Gastrocnemius medialis (tissue), 4 donors: ENCODE data around the gene ATG7. TPM values are rescaled to one million over a fixed set of nuclear protein-coding genes. Genes with fewer than 3 reads are reported as not detected.

ENCODE experiments used
- ATAC-seq, 2 donors: fragments of 150-250 bp; one replicate each; pipeline ENCODE4 v1.9.1; 2016
- DNase-seq, 2 donors: peaks; one replicate each; pipeline ENCODE4 v3.0.0-alpha.2; 2019
- H3K27ac ChIP-seq, 4 donors: fragments of 200-600 bp; sonication (generic); 1 replicate in 1 of 4; 2 replicates in 3 of 4; pipeline ENCODE4 v1.5.1; 2016 to 2018; ENCODE audit warnings: mild to moderate bottlenecking in 2 of 4, moderate library complexity in 1 of 4
- H3K27me3 ChIP-seq, 3 donors: fragments of 200-600 bp; sonication (generic) in 2 of 3; 1 replicate in 1 of 3; 2 replicates in 2 of 3; pipeline versions ENCODE4 v1.5.1 to v1.6.0; 2016 to 2019; ENCODE audit warnings: mild to moderate bottlenecking in 1 of 3, moderate library complexity in 1 of 3
- H3K36me3 ChIP-seq, 2 donors: fragments of 200-600 bp; sonication (generic) in 1 of 2; one replicate each; pipeline ENCODE4 v1.5.1; 2017 to 2018
- H3K4me1 ChIP-seq, 2 donors: fragments of 200-600 bp; sonication (generic) in 1 of 2; one replicate each; pipeline ENCODE4 v1.5.1; 2016 to 2017; ENCODE audit warnings: mild to moderate bottlenecking in 2 of 2
- H3K4me3 ChIP-seq, 4 donors: fragments of 200-600 bp; sonication (generic) in 3 of 4; 1 replicate in 1 of 4; 2 replicates in 3 of 4; pipeline ENCODE4 v1.5.1; 2016 to 2019; ENCODE audit warnings: mild to moderate bottlenecking in 2 of 4
- H3K9me3 ChIP-seq, 3 donors: fragments of 200-600 bp; sonication (generic) in 2 of 3; 1 replicate in 1 of 3; 2 replicates in 2 of 3; pipeline ENCODE4 v1.5.1; 2016 to 2019
- POLR2A ChIP-seq, 2 donors: fragments of 450-650 bp; IDR thresholded peaks; one replicate each; pipeline ENCODE4 v1.6.1; 2017; ENCODE audit warnings: antibody characterized with exemption in 2 of 2, mild to moderate bottlenecking in 2 of 2, moderate library complexity in 2 of 2
- in situ Hi-C, 4 donors: fragments of 200-750 bp; cut with MboI; loops; one replicate each; pipeline versions ENCODE4 v1.15.0 to v1.8.0; 2017; ENCODE audit warnings: low sequenced_read_pairs in 4 of 4
- intact Hi-C: fragments of 100-400 bp; cut with DNase I; formaldehyde crosslinking; loops from one replicate; pipeline ENCODE4 v1.15.1; 2023; ENCODE audit warnings: low total_unique reads
- total RNA-seq, 4 donors: library from RNA; depleted of rRNA; stranded (reverse); fragments of >200 nt; gene quantifications; one replicate each; pipeline versions ENCODE4 v1.1.0 to v1.2.3, GENCODE V29; 2016
- TF ChIP-seq, protein P1 (sequence below), 5 experiments: fragments of 450-650 bp in 3 of 5; fragments of 200-600 bp in 2 of 5; sonication (generic) in 2 of 5; IDR thresholded peaks in 4 of 5; conservative IDR thresholded peaks in 1 of 5; 1 replicate in 4 of 5; 2 replicates in 1 of 5; pipeline ENCODE4 v1.5.1; 2016 to 2019; ENCODE audit warnings: antibody characterized with exemption in 5 of 5, mild to moderate bottlenecking in 3 of 5, moderate library complexity in 3 of 5

ATG7 gene
- total RNA-seq, 4 donors from 2014 or later = 13.5 to 29.2 (median 15.0) TPM

DNA sequence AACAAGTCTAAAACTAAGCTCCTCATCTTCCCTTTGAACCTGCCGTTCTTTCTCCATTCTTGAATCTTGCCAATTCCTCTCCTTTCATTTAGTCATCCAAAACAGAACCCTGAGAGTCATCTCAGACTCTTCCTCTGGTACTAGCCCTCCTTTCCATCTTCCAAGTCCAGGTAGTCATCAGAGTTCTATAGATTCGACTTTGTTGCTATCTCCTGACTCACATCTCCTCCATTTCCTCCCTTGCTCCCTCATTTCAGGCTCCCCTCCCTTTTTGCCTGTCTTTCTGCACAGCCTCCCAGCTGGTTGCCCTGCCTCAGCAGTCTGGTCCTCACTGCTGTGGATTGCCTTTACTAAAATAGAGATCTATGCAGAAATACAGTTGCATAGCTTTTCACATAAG, 4.7 kb downstream of the ATG7 start:
- Histone ChIP-seq H3K4me1 (peaks cover 13 to 18% of the 10 kb centered on the region in 2 donors), H3K4me3 (no peak overlapping the region), H3K36me3 (no peaks in the 10 kb centered on the region), H3K27ac (no peak overlapping the region), H3K27me3 (no peaks in the 10 kb centered on the region), H3K9me3 (no peaks in the 10 kb centered on the region)
- in situ Hi-C loops (no loop called here), intact Hi-C loops (loop anchor here (10.0 kb wide), 1 partner anchor 92 kb away; no protein-coding TSS in a partner anchor)
- DNase-seq (no peak), ATAC-seq (no peak)
- TF ChIP-seq POLR2A (IDR thresholded peaks at IDR 0.05) = no peak
- TF ChIP-seq, protein P1, sequence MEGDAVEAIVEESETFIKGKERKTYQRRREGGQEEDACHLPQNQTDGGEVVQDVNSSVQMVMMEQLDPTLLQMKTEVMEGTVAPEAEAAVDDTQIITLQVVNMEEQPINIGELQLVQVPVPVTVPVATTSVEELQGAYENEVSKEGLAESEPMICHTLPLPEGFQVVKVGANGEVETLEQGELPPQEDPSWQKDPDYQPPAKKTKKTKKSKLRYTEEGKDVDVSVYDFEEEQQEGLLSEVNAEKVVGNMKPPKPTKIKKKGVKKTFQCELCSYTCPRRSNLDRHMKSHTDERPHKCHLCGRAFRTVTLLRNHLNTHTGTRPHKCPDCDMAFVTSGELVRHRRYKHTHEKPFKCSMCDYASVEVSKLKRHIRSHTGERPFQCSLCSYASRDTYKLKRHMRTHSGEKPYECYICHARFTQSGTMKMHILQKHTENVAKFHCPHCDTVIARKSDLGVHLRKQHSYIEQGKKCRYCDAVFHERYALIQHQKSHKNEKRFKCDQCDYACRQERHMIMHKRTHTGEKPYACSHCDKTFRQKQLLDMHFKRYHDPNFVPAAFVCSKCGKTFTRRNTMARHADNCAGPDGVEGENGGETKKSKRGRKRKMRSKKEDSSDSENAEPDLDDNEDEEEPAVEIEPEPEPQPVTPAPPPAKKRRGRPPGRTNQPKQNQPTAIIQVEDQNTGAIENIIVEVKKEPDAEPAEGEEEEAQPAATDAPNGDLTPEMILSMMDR (IDR thresholded peaks at IDR 0.05 in 4 of 5, conservative IDR thresholded peaks at IDR 0.05 in 1 of 5) = no peak

- Histone ChIP-seq H3K36me3 (no peaks in the 10 kb centered on the region), H3K27me3 (no peaks in the 10 kb centered on the region), H3K9me3 (no peaks in the 10 kb centered on the region), H3K27ac (peak overlapping the region; percentile 72 to 81 (median 76)), H3K4me3 (no peak overlapping the region), H3K4me1 (peaks cover 34% of the 10 kb centered on the region in 2 donors)
- in situ Hi-C loops (no loop called here), intact Hi-C loops (no loop called here)
- peak; percentile 95 to 97 for ATAC-seq
- DNase-seq = peak; percentile 47 to 78
- TF ChIP-seq, protein P1 (IDR thresholded peaks at IDR 0.05 in 4 of 5, conservative IDR thresholded peaks at IDR 0.05 in 1 of 5) = no peak
- TF ChIP-seq POLR2A (IDR thresholded peaks at IDR 0.05) = no peak
Observed at GRCh38 chr3:11282250-11283138, 10.3 kb downstream of the ATG7 start.

- Histone ChIP-seq H3K4me1 (peaks cover 40% of the 10 kb centered on the region in 2 donors), H3K4me3 (no peak overlapping the region), H3K36me3 (no peaks in the 10 kb centered on the region)
Observed at GRCh38 chr3:11283139-11283475, 10.9 kb downstream of the ATG7 start.

DNA sequence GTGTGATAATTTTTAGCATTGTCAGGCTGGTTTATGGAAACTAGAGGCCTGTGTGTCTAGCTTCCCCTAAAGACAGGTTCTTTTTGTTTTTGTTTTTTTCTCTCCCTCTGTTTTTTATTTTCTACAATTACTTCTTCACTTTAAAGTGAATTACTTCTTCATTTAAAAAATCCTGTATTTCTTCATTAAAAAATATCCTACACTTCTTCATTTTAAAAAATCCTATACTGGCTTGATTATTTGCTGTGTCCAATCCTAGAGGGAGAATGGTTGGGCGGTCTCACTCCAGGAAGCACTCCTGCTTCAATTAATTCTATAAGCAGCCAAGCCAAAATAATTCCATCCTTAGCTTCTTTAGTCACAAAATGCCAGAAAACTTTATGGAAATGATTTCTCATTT, 11.8 kb downstream of the ATG7 start:
- DNase-seq (no peak), ATAC-seq (no peak)
- Histone ChIP-seq H3K4me3 (no peak overlapping the region), H3K9me3 (no peaks in the 10 kb centered on the region), H3K36me3 (no peaks in the 10 kb centered on the region), H3K27ac (peak overlapping the region in 2 of 4 donors; percentile 78 to 81), H3K4me1 (peaks cover 49% of the 10 kb centered on the region in 2 donors), H3K27me3 (no peaks in the 10 kb centered on the region)
- intact Hi-C loops = no loop called here
- TF ChIP-seq, protein P1 (IDR thresholded peaks at IDR 0.05 in 4 of 5, conservative IDR thresholded peaks at IDR 0.05 in 1 of 5) = no peak
- no peak for TF ChIP-seq POLR2A (IDR thresholded peaks at IDR 0.05)
- in situ Hi-C loops = no loop called here

More at GRCh38 chr3:11283139-11283475, 10.9 kb downstream of the ATG7 start:
- ATAC-seq (peak in 1 of 2 donors; percentile 11), DNase-seq (no peak)
- Histone ChIP-seq H3K27me3 (no peaks in the 10 kb centered on the region), H3K9me3 (no peaks in the 10 kb centered on the region), H3K27ac (peak overlapping the region; percentile 72 to 81 (median 76))
- in situ Hi-C loops = no loop called here
- TF ChIP-seq POLR2A (IDR thresholded peaks at IDR 0.05) = no peak
- TF ChIP-seq, protein P1 (IDR thresholded peaks at IDR 0.05 in 4 of 5, conservative IDR thresholded peaks at IDR 0.05 in 1 of 5) = no peak
- intact Hi-C loops = no loop called here
